ENCODE results near the gene PRR30. TPM values are rescaled to one million over a fixed set of nuclear protein-coding genes. Genes with fewer than 3 reads are reported as not detected.

PRR30 gene
- polyA plus RNA-seq, 4 donors: not detected

- peak overlapping the region in 2 of 3 donors; percentile 71 to 76 for H3K4me3 ChIP-seq (ENCODE audit: low read depth in 1 of 3, low read length in 3 of 3)
- H3K9me3 ChIP-seq (ENCODE audit: control insufficient read depth in 2 of 2, insufficient read depth in 1 of 2, low read depth in 1 of 2, low read length in 1 of 2): no peaks in the 10 kb centered on the region
- peak in 1 of 2 donors; percentile 67 for DNase-seq
- 34 to 70% (median 64%) methylated on average over 5 of the region's 5 CpGs for WGBS, 3 donors
- H3K27me3 ChIP-seq (ENCODE audit: control insufficient read depth in 3 of 3, insufficient read depth in 3 of 3, low read length in 3 of 3): no peaks in the 10 kb centered on the region
- peak overlapping the region; percentile 75 to 84 (median 77) for H3K27ac ChIP-seq (ENCODE audit: low read depth in 1 of 3, low read length in 2 of 3)
- peaks cover 3 to 39% (median 5%) of the 10 kb centered on the region in 3 donors for H3K4me1 ChIP-seq (ENCODE audit: control insufficient read depth in 3 of 3, insufficient read depth in 2 of 3, low read depth in 1 of 3, low read length in 2 of 3)
- peaks cover 0 to 42% (median 0%) of the 10 kb centered on the region in 3 donors for H3K36me3 ChIP-seq (ENCODE audit: control insufficient read depth in 3 of 3, insufficient read depth in 2 of 3, low read depth in 1 of 3, low read length in 3 of 3)
- no peak for FAIRE-seq
Measured at GRCh38 chr2:27087823-27088410, 51.3 kb downstream of the PRR30 start.

Other genes starting within 250 kb of the PRR30 start
- 10 to 100 TPM in 1 of 4 donors, 1 to 10 TPM in 3; 2.9 to 11.1 (median 6.0) TPM for gene MAPRE3, start 168.8 kb downstream of the PRR30 start, polyA plus RNA-seq
- 10 to 100 TPM; 27.5 to 84.3 (median 39.8) TPM for gene TMEM214, start 106.4 kb downstream of the PRR30 start, polyA plus RNA-seq
- 10 to 100 TPM in 2 of 4 donors, 1 to 10 TPM in 2; 6.0 to 28.9 (median 8.8) TPM for gene AGBL5, start 87.7 kb downstream of the PRR30 start, polyA plus RNA-seq
- gene OST4, start 67.8 kb downstream of the PRR30 start, polyA plus RNA-seq: 100 to 1,000 TPM; 319 to 477 (median 396) TPM
- 10 to 100 TPM in 2 of 4 donors, 1 to 10 TPM in 1, under 1 TPM in 1; 0.67 to 36.6 (median 13.4) TPM for gene EMILIN1, start 60.8 kb downstream of the PRR30 start, polyA plus RNA-seq
- 100 to 1,000 TPM; 225 to 643 (median 399) TPM for gene KHK, start 52.6 kb downstream of the PRR30 start, polyA plus RNA-seq
- 1 to 10 TPM; 3.8 to 7.8 (median 4.5) TPM for gene CGREF1, start 20.3 kb downstream of the PRR30 start, polyA plus RNA-seq
- gene ABHD1, start 15.6 kb downstream of the PRR30 start, polyA plus RNA-seq: 1 to 10 TPM in 1 of 4 donors, under 1 TPM in 1, not detected in 2; 0.25 to 1.1 TPM
- gene PREB, start 4.8 kb downstream of the PRR30 start, polyA plus RNA-seq: 10 to 100 TPM; 44.2 to 76.0 (median 50.7) TPM
- under 1 TPM in 2 of 4 donors, not detected in 2; 0.03 TPM for gene TCF23, start 9.6 kb upstream of the PRR30 start, polyA plus RNA-seq
- 100 to 1,000 TPM in 2 of 4 donors, 10 to 100 TPM in 2; 89.2 to 151 (median 109) TPM for gene ATRAID, start 72.6 kb upstream of the PRR30 start, polyA plus RNA-seq
- 100 to 1,000 TPM in 1 of 4 donors, 10 to 100 TPM in 2, 1 to 10 TPM in 1; 9.5 to 142 (median 25.2) TPM for gene SLC5A6, start 72.9 kb upstream of the PRR30 start, polyA plus RNA-seq
- 10 to 100 TPM in 2 of 4 donors, 1 to 10 TPM in 2; 8.6 to 31.6 (median 15.2) TPM for gene CAD, start 78.0 kb upstream of the PRR30 start, polyA plus RNA-seq
- under 1 TPM in 2 of 4 donors, not detected in 2; 0.04 to 0.06 TPM for gene SLC30A3, start 123.6 kb upstream of the PRR30 start, polyA plus RNA-seq
- gene DNAJC5G, start 136.0 kb upstream of the PRR30 start, polyA plus RNA-seq: not detected
- gene TRIM54, start 143.0 kb upstream of the PRR30 start, polyA plus RNA-seq: 1 to 10 TPM in 3 of 4 donors, under 1 TPM in 1; 0.31 to 5.4 (median 1.9) TPM
- 1 to 10 TPM in 3 of 4 donors, under 1 TPM in 1; 0.76 to 8.9 (median 2.4) TPM for gene UCN, start 169.0 kb upstream of the PRR30 start, polyA plus RNA-seq
- 100 to 1,000 TPM in 1 of 4 donors, 10 to 100 TPM in 3; 27.3 to 103 (median 55.6) TPM for gene MPV17, start 183.7 kb upstream of the PRR30 start, polyA plus RNA-seq
- 10 to 100 TPM; 27.4 to 56.1 (median 35.7) TPM for gene GTF3C2, start 217.4 kb upstream of the PRR30 start, polyA plus RNA-seq
- gene EIF2B4, start 230.9 kb upstream of the PRR30 start, polyA plus RNA-seq: 10 to 100 TPM; 31.0 to 45.4 (median 38.0) TPM
- gene SNX17, start 231.2 kb upstream of the PRR30 start, polyA plus RNA-seq: 10 to 100 TPM; 64.6 to 76.6 (median 70.9) TPM
- 10 to 100 TPM; 18.4 to 48.1 (median 30.5) TPM for gene ZNF513, start 241.3 kb upstream of the PRR30 start, polyA plus RNA-seq